Hematopoietic multipotent progenitor cell treated with erythropoietin and hydrocortisone succinate and interleukin-3 and kit ligand, for 17 days (in vitro differentiated cells): Measurements from ENCODE around the gene EMP3.

Experiments used
- DNase-seq: peaks from one replicate; pipeline ENCODE4 v3.0.0-alpha.2; 2015; ENCODE audit warnings: low spot score

EMP3 gene

GRCh38 chr19:48318286-48318987, 6.9 kb upstream of the EMP3 start:
- DNase-seq: no peak

GRCh38 chr19:48319647-48320541, 5.5 kb upstream of the EMP3 start:
- DNase-seq: peak; percentile 87

DNA sequence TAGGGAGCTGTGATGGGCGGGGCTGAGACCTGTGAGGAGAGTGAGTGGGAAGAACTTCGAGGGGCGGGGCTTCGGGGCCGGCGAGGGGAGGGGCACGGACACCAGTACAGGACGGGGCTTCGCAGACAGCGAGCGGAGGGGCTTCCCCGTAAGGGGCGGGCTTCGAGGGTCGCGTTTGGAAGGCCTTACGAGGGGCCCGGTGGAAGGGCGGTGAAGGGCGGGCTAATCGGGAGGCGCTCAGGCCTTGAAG, 4.1 kb upstream of the EMP3 start:
- peak; percentile 97 for DNase-seq

- DNase-seq: peak; percentile 97
These were observed 3.4 kb upstream of the EMP3 start for GRCh38 chr19:48321622-48322591.

DNA sequence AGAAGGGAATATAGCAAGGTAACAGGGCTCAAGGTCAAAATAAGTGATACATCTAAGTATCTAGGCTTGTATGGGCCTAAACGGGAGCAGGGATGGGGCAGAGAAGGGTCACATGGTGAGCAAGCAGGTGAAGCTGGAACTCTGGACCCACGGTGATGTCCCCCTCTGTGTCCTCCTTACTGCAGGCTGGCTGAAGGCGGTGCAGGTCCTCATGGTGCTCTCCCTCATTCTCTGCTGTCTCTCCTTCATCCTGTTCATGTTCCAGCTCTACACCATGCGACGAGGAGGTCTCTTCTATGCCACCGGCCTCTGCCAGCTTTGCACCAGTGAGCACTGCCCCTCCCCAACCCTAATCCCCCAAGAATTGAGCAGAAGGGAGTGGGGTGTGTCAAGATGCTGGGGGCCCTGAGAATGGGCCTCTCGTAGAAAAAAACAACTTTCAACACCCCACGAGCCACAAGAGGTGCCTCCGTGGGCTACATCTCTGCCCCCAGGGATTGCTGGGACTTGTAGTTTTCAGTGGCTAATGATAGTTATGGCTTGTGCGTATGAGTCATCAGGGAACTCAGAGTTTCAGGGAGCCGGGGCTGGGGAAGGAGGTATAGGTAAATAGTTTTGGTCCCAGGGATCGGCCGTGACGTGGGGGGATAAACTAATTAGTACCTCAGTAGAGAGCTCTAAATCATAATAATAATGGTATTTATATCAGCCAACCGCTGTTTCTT, 4.0 kb downstream of the EMP3 start:
- peak; percentile 67 for DNase-seq

GRCh38 chr19:48330012-48330681, 4.8 kb downstream of the EMP3 start:
- DNase-seq: peak; percentile 95

- DNase-seq: no peak
These were observed 7.0 kb downstream of the EMP3 start for GRCh38 chr19:48332351-48332661.

DNA sequence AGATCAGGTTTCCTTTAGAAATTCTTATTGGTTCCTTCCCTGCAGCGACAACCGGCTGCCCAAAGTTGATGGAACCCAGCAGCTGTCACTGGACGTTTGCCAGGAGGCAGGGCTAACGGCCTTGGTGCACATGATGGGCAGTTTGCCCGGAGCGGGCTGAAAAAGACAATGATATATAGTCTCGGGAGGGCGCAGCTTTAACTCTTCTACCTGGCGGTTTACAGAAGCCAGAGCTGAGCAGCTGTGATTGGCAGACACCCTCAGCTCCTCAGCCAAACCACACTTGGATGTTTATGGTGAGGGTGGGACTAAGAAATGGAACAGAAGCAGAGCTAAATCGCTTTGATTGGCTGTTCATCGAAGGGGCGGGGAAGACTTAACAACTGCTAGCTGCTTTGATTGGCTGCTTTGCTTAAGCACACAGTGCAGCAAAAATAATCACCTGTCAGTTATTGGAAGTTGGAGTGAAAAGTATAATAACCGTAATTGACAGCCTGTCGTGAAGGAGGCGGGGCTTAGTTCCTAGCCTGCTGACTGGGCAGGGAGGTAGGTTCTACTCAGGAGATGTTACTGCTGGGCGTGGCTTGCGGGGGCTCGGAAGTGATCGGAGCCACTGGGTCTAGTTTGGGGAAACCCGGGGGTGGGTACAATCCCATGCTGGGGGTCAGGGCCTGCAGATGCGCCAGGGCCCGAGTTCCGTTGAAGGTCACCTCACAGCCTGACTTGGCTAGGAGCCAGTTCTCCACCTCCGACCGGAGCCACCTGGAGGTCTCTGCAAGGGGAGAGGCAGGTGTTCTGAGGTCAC, 7.5 kb downstream of the EMP3 start:
- DNase-seq: peak; percentile 98

- DNase-seq: peak; percentile 92
These were observed 8.4 kb downstream of the EMP3 start for GRCh38 chr19:48333467-48334384.

DNA sequence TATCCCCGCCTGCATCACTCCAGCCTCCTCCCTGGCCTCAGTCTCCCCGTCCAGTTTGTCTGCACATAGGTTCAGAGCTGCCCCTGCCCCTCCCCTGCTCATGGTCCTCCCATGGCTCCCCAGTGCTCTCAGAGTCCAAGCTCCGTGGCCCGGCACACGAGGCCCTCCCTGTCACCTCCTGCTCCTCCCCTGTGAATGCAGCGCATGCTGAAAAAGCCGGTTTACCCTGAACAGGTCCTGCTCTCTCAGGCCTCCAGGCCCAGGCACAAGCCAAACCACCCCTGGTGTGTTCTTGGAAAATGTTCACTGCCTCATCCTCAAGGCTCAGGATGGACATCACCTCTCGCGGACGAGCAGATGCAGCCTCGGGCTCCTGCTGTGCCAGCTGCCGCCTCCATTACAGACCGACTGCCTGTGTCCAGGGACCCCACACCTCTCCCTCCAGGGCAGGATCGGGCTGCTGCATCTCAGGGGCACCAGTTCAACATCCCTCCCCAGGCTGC, 13.0 kb downstream of the EMP3 start:
- DNase-seq: no peak

DNA sequence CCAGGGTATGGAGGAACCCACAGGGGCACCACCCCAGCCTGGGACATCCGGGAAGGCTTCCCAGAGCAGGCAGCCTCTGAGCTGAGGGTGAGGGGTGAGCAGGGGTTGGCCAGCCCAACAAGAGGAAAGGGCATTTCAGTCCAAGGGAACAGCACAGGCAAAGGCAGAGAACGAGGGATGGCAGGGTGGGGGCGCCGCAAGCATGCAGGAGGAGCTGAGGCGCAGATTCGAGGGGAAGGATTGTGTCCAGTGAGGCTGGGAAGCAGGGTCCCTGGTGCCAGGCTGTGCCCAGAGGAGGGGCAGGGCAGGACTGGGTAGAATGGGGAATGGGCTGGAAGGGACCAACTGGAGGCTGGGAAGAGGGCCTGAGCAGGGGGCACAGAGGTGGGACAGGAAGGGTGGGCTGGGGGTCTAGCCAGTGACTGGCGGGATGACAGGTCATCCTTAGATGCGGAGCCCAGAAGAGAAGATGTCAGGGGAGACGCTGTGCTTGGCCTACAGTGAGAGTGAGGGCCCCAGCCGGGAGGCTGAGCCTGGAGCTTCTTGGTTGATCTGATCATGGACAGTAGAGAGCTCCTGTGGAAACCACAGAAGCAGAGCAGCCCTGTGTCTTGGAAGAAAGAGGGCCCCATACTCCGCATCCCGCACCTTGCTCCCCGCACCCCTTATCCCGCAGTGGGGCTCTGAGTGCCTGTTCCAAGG, 13.6 kb downstream of the EMP3 start:
- no peak for DNase-seq

GRCh38 chr19:48340995-48341394, 15.6 kb downstream of the EMP3 start:
- no peak for DNase-seq

GRCh38 chr19:48341515-48342413, 16.4 kb downstream of the EMP3 start:
- no peak for DNase-seq

GRCh38 chr19:48342414-48342738, 17.0 kb downstream of the EMP3 start:
- no peak for DNase-seq

GRCh38 chr19:48342841-48343540, 17.6 kb downstream of the EMP3 start:
- DNase-seq: no peak

- DNase-seq: no peak
These were observed 19.5 kb downstream of the EMP3 start for GRCh38 chr19:48344892-48345291.

- DNase-seq: no peak
These were observed 20.8 kb downstream of the EMP3 start for GRCh38 chr19:48346191-48346590.
